ENCODE data around the gene GPR3.
"Not testable (repeated sequence)": the region's sequence is repeated elsewhere in the genome, so short reads cannot be mapped to it uniquely, and the experiment has no call there.

GPR3 gene

GRCh38 chr1:27380766-27381733 lies 11.4 kb upstream of the GPR3 start:
- no peak for DNase-seq

- no peak for DNase-seq
Observed at GRCh38 chr1:27381969-27382762, 10.3 kb upstream of the GPR3 start.

- no peak for DNase-seq
Observed at GRCh38 chr1:27383039-27383605, 9.3 kb upstream of the GPR3 start, which contains the start of gene CD164L2. CD164L2 (minus strand) TSS chr1:27383333; CDS start chr1:27383239, 94 bp downstream.

GRCh38 chr1:27383661-27384060 lies 8.8 kb upstream of the GPR3 start:
- no peak for DNase-seq

GRCh38 chr1:27384797-27385196 lies 7.6 kb upstream of the GPR3 start:
- not testable (repeated sequence) for DNase-seq

GRCh38 chr1:27388337-27389005 lies 4.0 kb upstream of the GPR3 start:
- DNase-seq = no peak

GRCh38 chr1:27391511-27392095 lies 819 bp upstream of the GPR3 start:
- DNase-seq = no peak

- no peak for DNase-seq
Observed at GRCh38 chr1:27392778-27393635, 585 bp downstream of the GPR3 start.

- no peak for DNase-seq
Observed at GRCh38 chr1:27393641-27394281, 1.3 kb downstream of the GPR3 start.

- no peak for DNase-seq
Observed at GRCh38 chr1:27394282-27394658, 1.8 kb downstream of the GPR3 start.

GRCh38 chr1:27394925-27395324 lies 2.5 kb downstream of the GPR3 start:
- DNase-seq = no peak

GRCh38 chr1:27395441-27396195 lies 3.2 kb downstream of the GPR3 start:
- no peak for DNase-seq

GRCh38 chr1:27397110-27397509 lies 4.7 kb downstream of the GPR3 start:
- DNase-seq = no peak

GRCh38 chr1:27397749-27398148 lies 5.3 kb downstream of the GPR3 start:
- DNase-seq = no peak

GRCh38 chr1:27398405-27399149 lies 6.2 kb downstream of the GPR3 start:
- no peak for DNase-seq

GRCh38 chr1:27399251-27400025 lies 7.0 kb downstream of the GPR3 start:
- no peak for DNase-seq

GRCh38 chr1:27400082-27400962 lies 7.9 kb downstream of the GPR3 start:
- DNase-seq = no peak

GRCh38 chr1:27400963-27401341 lies 8.5 kb downstream of the GPR3 start:
- no peak for DNase-seq
